ENCODE measurements around the gene LZIC. TPM values are rescaled to one million over a fixed set of nuclear protein-coding genes. Genes with fewer than 3 reads are reported as not detected.

The LZIC gene
- total and polyA plus RNA-seq, 3 experiments from 2014 or later, result 33.2 to 43.7 (median 34.0) TPM

DNA sequence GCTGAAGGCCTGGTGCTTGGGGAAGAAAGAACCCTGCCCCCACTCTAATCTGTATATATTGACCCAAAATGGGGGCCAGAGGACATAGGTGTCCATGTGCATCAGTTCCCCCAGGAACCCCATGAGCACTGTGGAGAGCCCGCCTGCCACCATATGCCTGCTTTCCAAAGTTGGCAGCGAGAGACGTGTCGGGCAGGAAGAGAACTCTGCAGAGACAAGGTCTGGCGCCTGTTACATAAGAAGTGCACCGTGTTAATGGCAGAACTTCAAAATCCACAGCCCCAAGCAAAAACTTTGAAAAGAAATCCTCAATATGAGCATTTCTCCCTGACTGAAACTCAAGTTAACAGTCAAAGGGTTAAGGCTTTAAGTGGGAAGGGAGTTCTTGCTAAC is 41.1 kb downstream of the LZIC start:
- peak overlapping the region in 1 of 8 donors; percentile 3 for H3K27ac Mint-ChIP-seq
- H3K4me3 Mint-ChIP-seq, result no peak overlapping the region
- no peak overlapping the region for H3K27ac ChIP-seq (ENCODE audit: low read depth, low read length)
- no peak overlapping the region for H3K4me3 ChIP-seq (ENCODE audit: low read length)
- DNase-seq, result no peak
- H3K4me1 ChIP-seq (ENCODE audit: insufficient read depth, low read length), result no peaks in the 10 kb centered on the region
- no peaks in the 10 kb centered on the region for H3K27me3 Mint-ChIP-seq
- no peaks in the 10 kb centered on the region for H3K27me3 ChIP-seq (ENCODE audit: insufficient read depth, low read length, poor library complexity, severe bottlenecking)
- H3K9me3 Mint-ChIP-seq, result no peaks in the 10 kb centered on the region
- peaks cover 17 to 33% (median 20%) of the 10 kb centered on the region in 3 donors for H3K4me1 Mint-ChIP-seq
- CTCF ChIA-PET, result no interaction called here
- POLR2A ChIA-PET, result interaction anchor here (0.6 kb wide), 1 partner anchor 276 kb away, joined by 5 read pairs; no protein-coding TSS in a partner anchor
- no peaks in the 10 kb centered on the region for H3K9me3 ChIP-seq (ENCODE audit: low read length)
- no peaks in the 10 kb centered on the region for H3K36me3 ChIP-seq (ENCODE audit: insufficient read depth, low read length)
- H3K36me3 Mint-ChIP-seq, result no peaks in the 10 kb centered on the region

DNA sequence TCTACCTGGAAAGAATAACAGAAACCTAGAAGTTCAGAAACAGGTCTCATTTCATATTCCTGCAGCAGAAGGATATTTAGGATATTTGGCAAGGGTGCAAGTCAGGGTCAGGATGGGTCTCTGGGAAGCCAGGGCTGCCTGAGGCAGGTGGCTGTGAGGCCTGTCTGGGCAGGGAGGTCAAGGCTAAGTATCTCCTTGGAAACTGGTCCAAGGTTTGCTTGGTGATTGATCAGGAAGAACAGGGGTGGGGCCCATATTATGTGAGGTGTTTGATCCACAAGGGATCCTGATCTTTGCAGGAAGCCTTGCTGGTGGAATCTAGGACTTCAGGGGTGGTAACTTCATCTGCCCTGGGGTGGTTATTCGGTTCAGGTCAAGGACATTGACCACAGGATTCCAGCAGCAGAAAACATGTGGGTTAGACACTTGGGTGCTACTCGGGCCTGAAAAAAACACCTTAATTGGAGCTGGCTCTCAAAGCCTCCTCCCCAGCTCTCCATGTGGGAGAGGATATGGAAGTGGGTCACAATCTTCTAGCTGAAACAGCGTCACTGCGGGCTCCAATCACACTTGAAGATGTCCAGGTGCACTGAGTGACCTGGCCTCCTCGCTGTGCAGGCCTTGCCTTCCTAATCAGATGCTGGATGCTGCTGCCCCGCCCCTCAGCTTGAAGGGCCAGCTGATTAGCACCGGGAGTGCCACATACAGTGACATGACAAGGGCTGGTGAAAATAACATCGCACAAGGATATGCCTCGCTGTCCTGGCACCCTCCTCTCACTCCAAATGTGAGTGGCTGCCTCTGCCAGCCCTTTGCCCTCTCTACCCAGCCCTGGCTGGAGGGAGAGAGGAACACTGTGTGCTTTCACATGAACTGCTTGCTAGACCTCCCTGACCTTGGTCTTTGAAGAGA is 41.8 kb downstream of the LZIC start:
- H3K27me3 Mint-ChIP-seq, result no peaks in the 10 kb centered on the region
- no peak for DNase-seq
- H3K9me3 ChIP-seq (ENCODE audit: low read length), result no peaks in the 10 kb centered on the region
- ChIA-PET POLR2A (interaction anchor here (0.6 kb wide), 1 partner anchor 275 kb away, joined by 5 read pairs; no protein-coding TSS in a partner anchor), CTCF (interaction anchor here (1.1 kb wide), 1 partner anchor 49 kb away, joined by 3 read pairs; no protein-coding TSS in a partner anchor)
- no peak overlapping the region for H3K4me3 ChIP-seq (ENCODE audit: low read length)
- H3K9me3 Mint-ChIP-seq, result no peaks in the 10 kb centered on the region
- H3K27ac ChIP-seq (ENCODE audit: low read depth, low read length), result no peak overlapping the region
- no peaks in the 10 kb centered on the region for H3K36me3 ChIP-seq (ENCODE audit: insufficient read depth, low read length)
- H3K4me1 ChIP-seq (ENCODE audit: insufficient read depth, low read length), result no peaks in the 10 kb centered on the region
- peak overlapping the region in 5 of 8 donors; percentile 11 to 86 (median 19) for H3K27ac Mint-ChIP-seq
- no peaks in the 10 kb centered on the region for H3K27me3 ChIP-seq (ENCODE audit: insufficient read depth, low read length, poor library complexity, severe bottlenecking)
- no peaks in the 10 kb centered on the region for H3K36me3 Mint-ChIP-seq
- H3K4me1 Mint-ChIP-seq, result peaks cover 16 to 33% (median 17%) of the 10 kb centered on the region in 3 donors
- H3K4me3 Mint-ChIP-seq, result no peak overlapping the region

DNA sequence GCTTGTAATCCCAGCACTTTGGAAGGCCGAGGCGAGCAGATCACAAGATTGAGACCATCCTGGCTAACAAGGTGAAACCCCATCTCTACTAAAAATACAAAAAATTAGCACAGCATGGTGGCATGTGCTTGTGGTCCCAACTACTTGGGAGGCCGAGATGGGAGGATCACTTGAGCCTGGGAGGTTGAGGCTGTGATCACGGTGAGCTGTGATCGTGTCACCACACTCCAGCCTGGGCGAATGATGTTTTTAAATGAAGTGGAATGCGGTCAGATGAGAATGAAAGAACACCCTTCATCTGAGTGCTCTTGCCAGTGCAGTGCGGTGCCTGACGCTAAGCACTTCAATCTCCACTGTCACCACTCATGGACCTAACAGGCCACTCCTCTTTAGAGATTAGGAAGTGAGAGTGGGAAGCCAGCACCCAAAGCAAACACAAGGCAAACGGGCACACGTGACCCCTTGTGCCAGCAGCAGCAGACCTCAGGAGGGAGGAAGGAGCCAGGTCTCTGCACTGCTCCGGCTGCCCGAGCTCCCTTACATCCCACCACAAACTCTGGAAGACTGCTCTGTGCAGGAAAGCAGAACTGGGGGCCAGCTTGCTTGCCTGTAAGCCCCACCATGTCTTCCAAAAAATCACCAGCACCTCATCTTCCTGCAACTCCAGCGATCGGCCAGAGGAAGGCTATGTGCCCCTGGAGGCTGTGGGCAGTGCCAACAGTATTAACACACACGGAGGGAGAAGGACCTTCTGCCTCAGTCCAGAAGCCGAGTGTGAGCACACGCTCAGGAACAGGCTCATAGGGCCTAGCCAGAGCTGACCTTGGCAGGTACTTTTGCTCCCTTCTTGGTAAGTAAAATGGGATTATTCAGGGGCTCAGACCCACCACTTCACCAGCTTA is 42.8 kb downstream of the LZIC start:
- no peak overlapping the region for H3K4me3 ChIP-seq (ENCODE audit: low read length)
- no peaks in the 10 kb centered on the region for H3K36me3 Mint-ChIP-seq
- peaks cover 12 to 30% (median 17%) of the 10 kb centered on the region in 3 donors for H3K4me1 Mint-ChIP-seq
- no peak for DNase-seq
- H3K9me3 ChIP-seq (ENCODE audit: low read length), result no peaks in the 10 kb centered on the region
- ChIA-PET POLR2A (no interaction called here), CTCF (interaction anchor here (1.1 to 1.2 kb wide), 2 partner anchors 50 to 116 kb away, joined by 3 read pairs; no protein-coding TSS in a partner anchor)
- H3K4me1 ChIP-seq (ENCODE audit: insufficient read depth, low read length), result no peaks in the 10 kb centered on the region
- H3K27me3 Mint-ChIP-seq, result no peaks in the 10 kb centered on the region
- H3K27me3 ChIP-seq (ENCODE audit: insufficient read depth, low read length, poor library complexity, severe bottlenecking), result no peaks in the 10 kb centered on the region
- H3K36me3 ChIP-seq (ENCODE audit: insufficient read depth, low read length), result no peaks in the 10 kb centered on the region
- H3K9me3 Mint-ChIP-seq, result no peaks in the 10 kb centered on the region
- H3K4me3 Mint-ChIP-seq, result no peak overlapping the region
- no peak overlapping the region for H3K27ac ChIP-seq (ENCODE audit: low read depth, low read length)
- H3K27ac Mint-ChIP-seq, result peak overlapping the region in 2 of 8 donors; percentile 29 to 33

DNA sequence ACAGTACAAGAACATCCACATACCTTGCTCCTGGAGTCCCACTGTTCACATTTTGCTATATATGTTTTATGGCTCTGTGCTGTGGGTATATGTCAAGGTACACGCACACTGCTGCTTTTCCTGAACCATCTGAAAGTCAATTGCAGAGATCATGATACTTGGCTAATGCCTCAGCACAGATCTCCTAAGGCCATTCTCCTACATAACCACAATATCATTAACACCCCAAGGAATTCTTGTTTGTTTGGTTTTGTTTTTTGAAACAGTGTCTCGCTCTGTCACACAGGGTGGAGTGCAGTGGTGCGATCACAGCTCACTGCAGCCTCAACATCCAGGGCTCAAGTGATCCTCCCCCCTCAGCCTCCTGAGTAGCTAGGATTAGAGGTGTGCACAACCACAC is 49.1 kb downstream of the LZIC start:
- Mint-ChIP-seq H3K9me3 (no peaks in the 10 kb centered on the region), H3K4me1 (peaks cover 4 to 8% (median 4%) of the 10 kb centered on the region in 3 donors), H3K27me3 (no peaks in the 10 kb centered on the region), H3K36me3 (peaks cover 0 to 7% (median 0%) of the 10 kb centered on the region in 3 donors), H3K4me3 (no peak overlapping the region), H3K27ac (peak overlapping the region in 2 of 8 donors; percentile 6 to 24)
- Histone ChIP-seq H3K4me3 (ENCODE audit: low read length) (no peak overlapping the region), H3K9me3 (ENCODE audit: low read length) (no peaks in the 10 kb centered on the region), H3K4me1 (ENCODE audit: insufficient read depth, low read length) (no peaks in the 10 kb centered on the region), H3K27ac (ENCODE audit: low read depth, low read length) (no peak overlapping the region), H3K27me3 (ENCODE audit: insufficient read depth, low read length, poor library complexity, severe bottlenecking) (no peaks in the 10 kb centered on the region), H3K36me3 (ENCODE audit: insufficient read depth, low read length) (no peaks in the 10 kb centered on the region)
- ChIA-PET CTCF (interaction anchor here (1.1 kb wide), 1 partner anchor 109 kb away, joined by 3 read pairs; no protein-coding TSS in a partner anchor), POLR2A (interaction anchor here (0.9 kb wide), 1 partner anchor 17 kb away, joined by 3 read pairs; no protein-coding TSS in a partner anchor)
- no peak for DNase-seq

DNA sequence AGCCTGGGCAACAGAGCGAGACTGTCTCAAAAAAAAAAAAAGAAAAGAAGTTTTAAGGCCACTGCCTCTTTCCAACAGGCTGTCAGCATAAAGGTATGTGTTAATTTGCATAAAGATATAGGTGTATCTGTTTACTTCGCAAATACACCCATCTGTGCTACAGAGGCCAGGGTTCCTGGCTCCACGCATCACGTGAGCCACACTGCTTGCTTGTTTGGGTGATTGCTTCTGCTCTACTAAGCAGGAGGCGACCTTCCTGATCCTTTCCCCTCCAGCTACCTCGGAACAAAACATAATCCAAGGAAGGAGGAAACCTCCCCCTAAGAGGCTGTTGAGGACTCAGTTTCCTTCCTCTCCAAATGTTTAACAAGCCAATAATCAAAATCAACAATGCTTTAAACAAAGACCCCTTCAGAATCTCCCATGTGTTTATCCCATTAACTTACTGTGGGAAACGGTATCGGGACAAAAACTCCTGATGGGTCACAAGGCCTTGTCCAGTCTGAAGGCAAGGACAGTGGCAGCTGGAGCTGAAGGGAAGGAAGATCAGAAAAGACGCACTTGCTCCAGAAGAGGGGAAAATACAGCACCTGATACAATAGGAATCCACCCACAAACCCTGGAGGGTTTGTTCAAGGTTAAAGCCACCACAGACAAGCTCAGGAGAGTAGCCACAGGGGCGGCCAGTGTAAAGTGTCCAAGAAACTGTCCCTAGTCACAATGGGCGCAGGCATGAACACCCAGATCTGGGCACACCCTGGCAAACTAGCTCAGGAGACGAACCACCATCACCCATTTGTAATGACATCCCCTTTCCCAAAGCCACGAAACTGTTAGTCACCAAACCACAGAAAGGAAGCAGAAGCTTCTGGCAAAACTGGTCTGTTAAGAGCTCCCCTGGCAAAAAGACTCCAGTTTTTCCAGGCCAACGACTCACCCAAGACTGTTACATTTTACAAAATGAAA is 50.3 kb downstream of the LZIC start:
- no peaks in the 10 kb centered on the region for H3K9me3 Mint-ChIP-seq
- ChIA-PET CTCF (interaction anchor here (1.1 kb wide), 1 partner anchor 108 kb away, joined by 3 read pairs; no protein-coding TSS in a partner anchor), POLR2A (no interaction called here)
- DNase-seq, result no peak
- Histone ChIP-seq H3K4me1 (ENCODE audit: insufficient read depth, low read length) (no peaks in the 10 kb centered on the region), H3K36me3 (ENCODE audit: insufficient read depth, low read length) (no peaks in the 10 kb centered on the region), H3K9me3 (ENCODE audit: low read length) (no peaks in the 10 kb centered on the region), H3K27ac (ENCODE audit: low read depth, low read length) (no peak overlapping the region), H3K27me3 (ENCODE audit: insufficient read depth, low read length, poor library complexity, severe bottlenecking) (no peaks in the 10 kb centered on the region), H3K4me3 (ENCODE audit: low read length) (no peak overlapping the region)
- no peaks in the 10 kb centered on the region for H3K27me3 Mint-ChIP-seq
- H3K4me1 Mint-ChIP-seq, result peaks cover 3 to 8% (median 4%) of the 10 kb centered on the region in 3 donors
- H3K4me3 Mint-ChIP-seq, result no peak overlapping the region
- peaks cover 0 to 7% (median 0%) of the 10 kb centered on the region in 3 donors for H3K36me3 Mint-ChIP-seq
- peak overlapping the region in 5 of 8 donors; percentile 3 to 54 (median 38) for H3K27ac Mint-ChIP-seq

DNA sequence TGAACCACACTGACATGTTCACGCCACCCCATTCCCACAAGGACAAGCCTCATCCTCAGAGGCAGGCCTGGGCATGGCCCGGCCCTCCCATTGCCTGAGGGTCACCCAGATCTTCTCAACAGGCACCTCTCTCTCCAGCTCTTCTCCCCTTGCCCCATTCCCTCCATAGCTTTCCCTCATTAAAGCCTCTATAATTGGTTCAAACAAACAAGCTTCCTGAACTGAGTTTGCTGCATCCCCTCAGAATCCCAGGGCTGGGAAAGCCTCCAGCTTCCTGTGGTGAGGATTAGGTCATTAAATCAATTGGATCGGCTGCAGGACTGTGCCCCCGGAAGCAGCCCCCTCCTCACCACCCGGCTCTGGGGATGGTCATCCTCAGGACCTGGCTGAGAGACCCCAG is 52.0 kb downstream of the LZIC start:
- POLR2A ChIA-PET, result interaction anchor here (0.5 kb wide), 1 partner anchor 23 kb away, joined by 4 read pairs; no protein-coding TSS in a partner anchor
- H3K4me1 ChIP-seq (ENCODE audit: insufficient read depth, low read length), result no peaks in the 10 kb centered on the region
- H3K9me3 ChIP-seq (ENCODE audit: low read length), result no peaks in the 10 kb centered on the region
- no peak overlapping the region for H3K27ac ChIP-seq (ENCODE audit: low read depth, low read length)
- CTCF ChIA-PET, result interaction anchor here (0.6 to 1.3 kb wide), 4 partner anchors 14 to 400 kb away, joined by 3 to 4 read pairs (median 3); no protein-coding TSS in a partner anchor
- no peak overlapping the region for H3K27ac Mint-ChIP-seq
- H3K36me3 ChIP-seq (ENCODE audit: insufficient read depth, low read length), result no peaks in the 10 kb centered on the region
- peaks cover 0 to 12% (median 0%) of the 10 kb centered on the region in 3 donors for H3K36me3 Mint-ChIP-seq
- H3K27me3 ChIP-seq (ENCODE audit: insufficient read depth, low read length, poor library complexity, severe bottlenecking), result no peaks in the 10 kb centered on the region
- H3K9me3 Mint-ChIP-seq, result no peaks in the 10 kb centered on the region
- H3K4me3 ChIP-seq (ENCODE audit: low read length), result no peak overlapping the region
- peaks cover 3 to 8% (median 4%) of the 10 kb centered on the region in 3 donors for H3K4me1 Mint-ChIP-seq
- no peak overlapping the region for H3K4me3 Mint-ChIP-seq
- no peaks in the 10 kb centered on the region for H3K27me3 Mint-ChIP-seq
- DNase-seq, result no peak

DNA sequence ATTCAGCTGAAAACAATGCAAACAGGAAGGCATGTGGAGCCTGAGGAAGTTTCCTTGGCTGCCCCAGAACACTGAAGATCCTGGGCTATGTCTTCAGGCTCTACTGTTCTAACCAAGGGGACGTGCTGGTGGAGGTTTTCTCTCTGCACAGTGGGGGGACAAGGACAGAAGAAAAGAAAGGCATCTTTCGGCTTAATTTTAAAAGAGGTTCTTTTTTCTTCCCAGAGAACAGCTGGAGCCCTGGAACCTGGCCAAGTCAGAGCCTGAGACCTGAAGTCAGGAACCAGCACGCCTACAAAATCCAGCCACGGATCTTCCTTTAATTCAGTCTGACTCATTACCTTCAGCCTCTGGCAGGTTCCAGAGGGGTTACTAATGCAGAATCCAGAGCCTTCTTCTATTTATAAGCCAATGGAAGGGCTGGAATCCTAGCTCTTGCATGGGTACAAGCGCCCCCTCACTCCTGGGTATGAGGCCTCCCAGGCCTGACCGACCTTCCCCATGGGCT is 52.9 kb downstream of the LZIC start:
- H3K27me3 ChIP-seq (ENCODE audit: insufficient read depth, low read length, poor library complexity, severe bottlenecking), result no peaks in the 10 kb centered on the region
- Mint-ChIP-seq H3K27ac (peak overlapping the region in 3 of 8 donors; percentile 43 to 91 (median 54)), H3K36me3 (peaks cover 0 to 12% (median under 1%) of the 10 kb centered on the region in 3 donors), H3K27me3 (no peaks in the 10 kb centered on the region), H3K9me3 (no peaks in the 10 kb centered on the region), H3K4me3 (no peak overlapping the region), H3K4me1 (peaks cover 3 to 8% (median 4%) of the 10 kb centered on the region in 3 donors)
- no peak for DNase-seq
- H3K36me3 ChIP-seq (ENCODE audit: insufficient read depth, low read length), result no peaks in the 10 kb centered on the region
- POLR2A ChIA-PET, result no interaction called here
- CTCF ChIA-PET, result interaction anchor here (0.7 to 1.3 kb wide), 3 partner anchors 13 to 399 kb away, joined by 3 to 4 read pairs (median 3); no protein-coding TSS in a partner anchor
- H3K4me1 ChIP-seq (ENCODE audit: insufficient read depth, low read length), result no peaks in the 10 kb centered on the region
- H3K4me3 ChIP-seq (ENCODE audit: low read length), result no peak overlapping the region
- no peak overlapping the region for H3K27ac ChIP-seq (ENCODE audit: low read depth, low read length)
- H3K9me3 ChIP-seq (ENCODE audit: low read length), result no peaks in the 10 kb centered on the region
